T-helper 17 cell (primary cell): ENCODE data around the gene RASGRP3. TPM values are rescaled to one million over a fixed set of nuclear protein-coding genes. Genes with fewer than 3 reads are reported as not detected.

Source experiments
- total RNA-seq, 4 donors: library from RNA in 2 of 4; stranded (reverse) in 2 of 4; gene quantifications; one replicate each; pipeline ENCODE4 v1.2.3 and lab custom pipeline; 2022 to 2026

Gene RASGRP3
- total RNA-seq, 2 donors from 2014 or later = 3.9 to 13.5 TPM

Other genes starting within 250 kb of the RASGRP3 start
- gene FAM98A, start 122.7 kb downstream of the RASGRP3 start, total RNA-seq = 10 to 100 TPM; 22.2 to 24.2 TPM